ENCODE results near the gene IGFL4. TPM values are rescaled to one million over a fixed set of nuclear protein-coding genes. Genes with fewer than 3 reads are reported as not detected.

IGFL4 gene
- polyA plus RNA-seq, 1 experiment: not detected

- H3K27me3 ChIP-seq (ENCODE audit: control insufficient read depth, insufficient read depth, low read length): peaks cover 36% of the 10 kb centered on the region
- no peak for TF ChIP-seq CTCF (IDR thresholded peaks at IDR 0.05; ENCODE audit: low read depth, low read length)
These were observed 8.2 kb downstream of the IGFL4 start for GRCh38 chr19:46032597-46033025.

GRCh38 chr19:46031781-46032596 lies 8.8 kb downstream of the IGFL4 start:
- peaks cover 16% of the 10 kb centered on the region for H3K9me3 ChIP-seq (ENCODE audit: control insufficient read depth, insufficient read depth, low read length)
- TF ChIP-seq CTCF (IDR thresholded peaks at IDR 0.05; ENCODE audit: low read depth, low read length): no peak
- H3K27me3 ChIP-seq (ENCODE audit: control insufficient read depth, insufficient read depth, low read length): peaks cover 36% of the 10 kb centered on the region
- ChIA-PET CTCF (interaction anchor here (0.7 to 3.2 kb wide), 3 partner anchors 45 to 236 kb away, joined by 4 to 26 read pairs (median 11); no protein-coding TSS in a partner anchor), POLR2A (interaction anchor here (0.5 kb wide), 1 partner anchor 215 kb away, joined by 9 read pairs; no protein-coding TSS in a partner anchor)
- H3K4me3 ChIP-seq (ENCODE audit: low read depth, low read length): no peak overlapping the region
- no peak for DNase-seq (ENCODE audit: low read depth, low spot score)
- no peak overlapping the region for H3K27ac ChIP-seq (ENCODE audit: low read depth, low read length)

More at GRCh38 chr19:46032597-46033025, 8.2 kb downstream of the IGFL4 start:
- ChIA-PET POLR2A (interaction anchor here (0.5 kb wide), 1 partner anchor 216 kb away, joined by 9 read pairs; no protein-coding TSS in a partner anchor), CTCF (interaction anchor here (0.7 to 3.2 kb wide), 4 partner anchors 8 to 236 kb away, joined by 3 to 26 read pairs (median 8); no protein-coding TSS in a partner anchor)
- DNase-seq (ENCODE audit: low read depth, low spot score): no peak
- Histone ChIP-seq H3K27ac (ENCODE audit: low read depth, low read length) (no peak overlapping the region), H3K4me3 (ENCODE audit: low read depth, low read length) (no peak overlapping the region), H3K9me3 (ENCODE audit: control insufficient read depth, insufficient read depth, low read length) (peaks cover 16% of the 10 kb centered on the region)

GRCh38 chr19:46030812-46031550 lies 9.8 kb downstream of the IGFL4 start:
- ChIA-PET POLR2A (no interaction called here), CTCF (interaction anchor here (3.2 to 5.2 kb wide), 2 partner anchors 13 to 46 kb away, joined by 26 to 52 read pairs; no protein-coding TSS in a partner anchor)
- no peak overlapping the region for H3K27ac ChIP-seq (ENCODE audit: low read depth, low read length)
- H3K4me3 ChIP-seq (ENCODE audit: low read depth, low read length): no peak overlapping the region
- H3K27me3 ChIP-seq (ENCODE audit: control insufficient read depth, insufficient read depth, low read length): peaks cover 38% of the 10 kb centered on the region
- peaks cover 16% of the 10 kb centered on the region for H3K9me3 ChIP-seq (ENCODE audit: control insufficient read depth, insufficient read depth, low read length)
- DNase-seq (ENCODE audit: low read depth, low spot score): no peak
- TF ChIP-seq CTCF (IDR thresholded peaks at IDR 0.05; ENCODE audit: low read depth, low read length): no peak

- TF ChIP-seq CTCF (IDR thresholded peaks at IDR 0.05; ENCODE audit: low read depth, low read length): no peak
- DNase-seq (ENCODE audit: low read depth, low spot score): no peak
- POLR2A ChIA-PET: no interaction called here
- peaks cover 27% of the 10 kb centered on the region for H3K27me3 ChIP-seq (ENCODE audit: control insufficient read depth, insufficient read depth, low read length)
- H3K4me3 ChIP-seq (ENCODE audit: low read depth, low read length): no peak overlapping the region
- H3K9me3 ChIP-seq (ENCODE audit: control insufficient read depth, insufficient read depth, low read length): no peaks in the 10 kb centered on the region; the same call in 1 of the 2 replicates
- CTCF ChIA-PET: interaction anchor here (0.9 to 6.7 kb wide), 7 partner anchors 8 to 239 kb away, joined by 3 to 196 read pairs (median 5); no protein-coding TSS in a partner anchor
- no peak overlapping the region for H3K27ac ChIP-seq (ENCODE audit: low read depth, low read length)
These were observed 15.0 kb downstream of the IGFL4 start for GRCh38 chr19:46025835-46026234.

All from AG04450 (cell line).